ENCODE results near the gene SHLD2.

Gene SHLD2, protein sequence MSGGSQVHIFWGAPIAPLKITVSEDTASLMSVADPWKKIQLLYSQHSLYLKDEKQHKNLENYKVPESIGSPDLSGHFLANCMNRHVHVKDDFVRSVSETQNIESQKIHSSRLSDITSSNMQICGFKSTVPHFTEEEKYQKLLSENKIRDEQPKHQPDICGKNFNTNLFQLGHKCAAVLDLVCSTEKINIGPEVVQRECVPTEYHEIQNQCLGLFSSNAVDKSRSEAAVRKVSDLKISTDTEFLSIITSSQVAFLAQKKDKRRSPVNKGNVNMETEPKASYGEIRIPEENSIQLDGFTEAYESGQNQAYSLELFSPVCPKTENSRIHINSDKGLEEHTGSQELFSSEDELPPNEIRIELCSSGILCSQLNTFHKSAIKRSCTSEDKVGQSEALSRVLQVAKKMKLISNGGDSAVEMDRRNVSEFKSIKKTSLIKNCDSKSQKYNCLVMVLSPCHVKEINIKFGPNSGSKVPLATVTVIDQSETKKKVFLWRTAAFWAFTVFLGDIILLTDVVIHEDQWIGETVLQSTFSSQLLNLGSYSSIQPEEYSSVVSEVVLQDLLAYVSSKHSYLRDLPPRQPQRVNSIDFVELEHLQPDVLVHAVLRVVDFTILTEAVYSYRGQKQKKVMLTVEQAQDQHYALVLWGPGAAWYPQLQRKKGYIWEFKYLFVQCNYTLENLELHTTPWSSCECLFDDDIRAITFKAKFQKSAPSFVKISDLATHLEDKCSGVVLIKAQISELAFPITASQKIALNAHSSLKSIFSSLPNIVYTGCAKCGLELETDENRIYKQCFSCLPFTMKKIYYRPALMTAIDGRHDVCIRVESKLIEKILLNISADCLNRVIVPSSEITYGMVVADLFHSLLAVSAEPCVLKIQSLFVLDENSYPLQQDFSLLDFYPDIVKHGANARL

DNA sequence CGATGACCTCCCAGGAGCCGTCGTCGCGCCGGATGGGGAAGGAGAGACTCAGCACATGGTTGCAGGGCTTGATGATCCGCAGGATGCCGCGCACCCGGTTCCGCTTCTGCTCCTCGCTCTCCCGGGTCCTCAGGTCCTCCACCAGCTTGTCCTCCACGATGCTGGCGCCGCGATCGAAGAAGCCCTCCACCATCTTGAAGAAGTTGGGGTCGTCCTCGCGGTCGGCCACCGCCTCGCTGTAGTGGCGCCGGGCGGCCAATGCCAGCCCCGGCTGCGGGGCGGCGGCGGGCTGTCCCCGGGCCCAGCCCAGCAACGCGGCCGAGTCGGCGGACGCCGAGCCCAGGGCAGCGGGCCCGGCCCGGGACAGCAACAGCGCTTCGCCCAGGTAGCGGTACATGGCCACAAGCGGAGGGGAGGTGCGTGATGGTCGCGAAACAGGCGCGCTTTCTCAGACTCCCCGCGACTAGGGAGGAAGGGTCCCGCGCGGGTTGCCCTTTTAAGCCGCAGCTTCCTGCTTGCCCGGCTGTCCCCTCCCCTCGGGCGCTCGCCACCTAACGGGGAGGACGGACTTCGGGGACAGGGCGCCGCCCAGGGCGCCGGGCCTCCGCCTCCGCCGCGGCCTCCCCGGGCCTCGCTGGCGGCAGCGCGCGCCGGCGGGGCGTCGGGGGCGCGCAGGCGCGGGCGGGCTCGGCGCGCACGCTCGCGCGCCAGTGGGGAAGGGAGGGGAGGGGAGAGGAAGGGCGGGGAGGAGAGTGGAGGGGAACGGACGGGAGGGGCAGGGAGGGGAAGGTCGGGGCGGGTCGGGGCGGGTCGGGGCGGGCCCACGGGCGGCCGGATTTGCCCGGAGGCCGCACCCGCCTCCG, at the start of gene SHLD2, which contains the start of gene GLUD1:
TSS of gene SHLD2 (plus strand) at position 834 of the 863 bp plus-strand sequence. CDS start 56,149 bp downstream, outside the sequence.
TSS of gene GLUD1 (minus strand) at position 471 of the 863 bp plus-strand sequence. CDS start at position 397, 74 bp downstream.
- H2AFZ ChIP-seq, result peak within 1 kb of the TSS; percentile 96
- TF ChIP-seq, protein P1, sequence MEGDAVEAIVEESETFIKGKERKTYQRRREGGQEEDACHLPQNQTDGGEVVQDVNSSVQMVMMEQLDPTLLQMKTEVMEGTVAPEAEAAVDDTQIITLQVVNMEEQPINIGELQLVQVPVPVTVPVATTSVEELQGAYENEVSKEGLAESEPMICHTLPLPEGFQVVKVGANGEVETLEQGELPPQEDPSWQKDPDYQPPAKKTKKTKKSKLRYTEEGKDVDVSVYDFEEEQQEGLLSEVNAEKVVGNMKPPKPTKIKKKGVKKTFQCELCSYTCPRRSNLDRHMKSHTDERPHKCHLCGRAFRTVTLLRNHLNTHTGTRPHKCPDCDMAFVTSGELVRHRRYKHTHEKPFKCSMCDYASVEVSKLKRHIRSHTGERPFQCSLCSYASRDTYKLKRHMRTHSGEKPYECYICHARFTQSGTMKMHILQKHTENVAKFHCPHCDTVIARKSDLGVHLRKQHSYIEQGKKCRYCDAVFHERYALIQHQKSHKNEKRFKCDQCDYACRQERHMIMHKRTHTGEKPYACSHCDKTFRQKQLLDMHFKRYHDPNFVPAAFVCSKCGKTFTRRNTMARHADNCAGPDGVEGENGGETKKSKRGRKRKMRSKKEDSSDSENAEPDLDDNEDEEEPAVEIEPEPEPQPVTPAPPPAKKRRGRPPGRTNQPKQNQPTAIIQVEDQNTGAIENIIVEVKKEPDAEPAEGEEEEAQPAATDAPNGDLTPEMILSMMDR (IDR thresholded peaks at IDR 0.05), result no peak
- H3K79me2 ChIP-seq, result peaks cover 10% of the 10 kb centered on the region
- H3K9ac ChIP-seq, result peak within 1 kb of the TSS; percentile 35
- H3K36me3 ChIP-seq (ENCODE audit: control insufficient read depth, insufficient read depth, low read length), result no peaks in the 10 kb centered on the region
- H3K4me1 ChIP-seq, result no peaks in the 10 kb centered on the region
- H3K9me3 ChIP-seq (ENCODE audit: control insufficient read depth, low read length), result no peaks in the 10 kb centered on the region
- peak within 1 kb of the TSS; percentile 60 for H3K4me3 ChIP-seq (ENCODE audit: low read depth, low read length)
- no peaks in the 10 kb centered on the region for H3K27me3 ChIP-seq (ENCODE audit: control insufficient read depth, insufficient read depth, low read length)
- peak within 1 kb of the TSS; percentile 84 for H3K27ac ChIP-seq
- H3K4me2 ChIP-seq (ENCODE audit: low read length), result peak within 1 kb of the TSS; percentile 79

DNA sequence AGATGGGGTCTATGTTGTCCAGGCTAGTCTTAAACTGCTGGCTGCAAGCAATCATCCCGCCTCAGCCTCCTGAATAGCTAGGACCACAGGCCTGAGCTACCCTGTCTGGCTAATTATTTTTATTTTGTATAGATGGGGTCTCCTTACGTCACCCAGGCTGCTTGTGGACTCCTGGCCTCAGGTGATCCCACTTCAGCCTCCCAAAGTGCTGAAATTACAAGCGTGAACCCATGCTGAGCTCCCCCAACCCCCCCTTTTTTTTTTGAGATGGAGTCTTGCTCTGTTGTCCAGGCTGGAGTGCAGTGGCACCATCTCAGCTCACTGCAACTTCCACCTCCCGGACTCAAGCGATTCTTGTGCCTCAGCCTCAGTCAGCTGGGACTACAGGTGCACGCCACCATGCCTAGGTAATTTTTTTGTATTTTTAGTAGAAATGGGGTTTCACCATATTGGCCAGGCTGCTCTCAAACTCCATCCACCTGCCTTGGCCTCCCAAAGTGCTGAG, 49.5 kb upstream of the SHLD2 start:
- Histone ChIP-seq H3K79me2 (no peaks in the 10 kb centered on the region), H3K27ac (no peak overlapping the region), H3K4me1 (no peaks in the 10 kb centered on the region), H3K9me3 (ENCODE audit: control insufficient read depth, low read length) (no peaks in the 10 kb centered on the region), H3K36me3 (ENCODE audit: control insufficient read depth, insufficient read depth, low read length) (no peaks in the 10 kb centered on the region), H3K9ac (no peak overlapping the region), H2AFZ (no peak overlapping the region), H3K27me3 (ENCODE audit: control insufficient read depth, insufficient read depth, low read length) (no peaks in the 10 kb centered on the region), H3K4me3 (ENCODE audit: low read depth, low read length) (no peak overlapping the region), H3K4me2 (ENCODE audit: low read length) (no peak overlapping the region)
- TF ChIP-seq, protein P1 (IDR thresholded peaks at IDR 0.05), result no peak

- no peaks in the 10 kb centered on the region for H3K36me3 ChIP-seq (ENCODE audit: control insufficient read depth, insufficient read depth, low read length)
- no peaks in the 10 kb centered on the region for H3K79me2 ChIP-seq
- no peaks in the 10 kb centered on the region for H3K27me3 ChIP-seq (ENCODE audit: control insufficient read depth, insufficient read depth, low read length)
- H3K9me3 ChIP-seq (ENCODE audit: control insufficient read depth, low read length), result no peaks in the 10 kb centered on the region
- TF ChIP-seq, protein P1 (IDR thresholded peaks at IDR 0.05), result no peak
- no peak overlapping the region for H3K4me3 ChIP-seq (ENCODE audit: low read depth, low read length)
- H3K27ac ChIP-seq, result no peak overlapping the region
- H2AFZ ChIP-seq, result no peak overlapping the region
- no peak overlapping the region for H3K9ac ChIP-seq
- no peaks in the 10 kb centered on the region for H3K4me1 ChIP-seq
- H3K4me2 ChIP-seq (ENCODE audit: low read length), result no peak overlapping the region
These were observed 41.9 kb upstream of the SHLD2 start for GRCh38 chr10:87053111-87053510.

DNA sequence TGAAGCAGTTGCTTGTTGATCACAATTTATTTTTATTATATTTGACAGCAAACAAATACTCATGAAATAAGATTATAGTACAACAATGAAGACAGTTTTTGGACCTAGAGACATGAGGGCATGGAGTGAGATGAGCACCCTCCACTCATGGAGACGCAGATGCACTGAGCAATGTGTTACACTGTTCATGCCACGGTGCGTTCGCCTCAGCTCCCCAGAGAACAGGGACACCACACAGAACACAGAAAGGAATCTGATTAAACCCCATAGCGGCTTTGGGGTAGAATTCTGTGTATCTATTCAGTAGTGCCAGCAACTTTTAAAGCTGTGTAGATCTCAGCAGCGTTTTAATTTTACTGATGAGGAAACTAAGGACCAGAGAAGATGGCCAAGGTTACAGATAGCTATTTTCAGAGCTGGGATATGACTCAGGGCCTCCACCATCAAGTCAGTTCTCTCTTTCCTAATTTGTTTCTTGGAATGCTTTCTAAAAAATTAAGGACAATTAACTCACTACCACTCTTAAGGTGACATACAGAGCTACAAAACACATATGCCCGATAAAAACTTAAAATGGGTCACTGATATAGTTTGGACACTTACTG, 41.3 kb upstream of the SHLD2 start:
- Histone ChIP-seq H3K9me3 (ENCODE audit: control insufficient read depth, low read length) (no peaks in the 10 kb centered on the region), H3K27ac (no peak overlapping the region), H3K9ac (no peak overlapping the region), H3K79me2 (no peaks in the 10 kb centered on the region), H3K4me1 (no peaks in the 10 kb centered on the region), H2AFZ (no peak overlapping the region), H3K27me3 (ENCODE audit: control insufficient read depth, insufficient read depth, low read length) (no peaks in the 10 kb centered on the region), H3K36me3 (ENCODE audit: control insufficient read depth, insufficient read depth, low read length) (no peaks in the 10 kb centered on the region), H3K4me2 (ENCODE audit: low read length) (no peak overlapping the region), H3K4me3 (ENCODE audit: low read depth, low read length) (no peak overlapping the region)
- TF ChIP-seq, protein P1 (IDR thresholded peaks at IDR 0.05), result no peak
